ENCODE data around the gene RBCK1.
A peak's percentile ranks its signal among the peaks of the same experiment; 100 is the strongest.
"Not testable (repeated sequence)": the region's sequence is repeated elsewhere in the genome, so short reads cannot be mapped to it uniquely, and the experiment has no call there.

Gene RBCK1

DNA sequence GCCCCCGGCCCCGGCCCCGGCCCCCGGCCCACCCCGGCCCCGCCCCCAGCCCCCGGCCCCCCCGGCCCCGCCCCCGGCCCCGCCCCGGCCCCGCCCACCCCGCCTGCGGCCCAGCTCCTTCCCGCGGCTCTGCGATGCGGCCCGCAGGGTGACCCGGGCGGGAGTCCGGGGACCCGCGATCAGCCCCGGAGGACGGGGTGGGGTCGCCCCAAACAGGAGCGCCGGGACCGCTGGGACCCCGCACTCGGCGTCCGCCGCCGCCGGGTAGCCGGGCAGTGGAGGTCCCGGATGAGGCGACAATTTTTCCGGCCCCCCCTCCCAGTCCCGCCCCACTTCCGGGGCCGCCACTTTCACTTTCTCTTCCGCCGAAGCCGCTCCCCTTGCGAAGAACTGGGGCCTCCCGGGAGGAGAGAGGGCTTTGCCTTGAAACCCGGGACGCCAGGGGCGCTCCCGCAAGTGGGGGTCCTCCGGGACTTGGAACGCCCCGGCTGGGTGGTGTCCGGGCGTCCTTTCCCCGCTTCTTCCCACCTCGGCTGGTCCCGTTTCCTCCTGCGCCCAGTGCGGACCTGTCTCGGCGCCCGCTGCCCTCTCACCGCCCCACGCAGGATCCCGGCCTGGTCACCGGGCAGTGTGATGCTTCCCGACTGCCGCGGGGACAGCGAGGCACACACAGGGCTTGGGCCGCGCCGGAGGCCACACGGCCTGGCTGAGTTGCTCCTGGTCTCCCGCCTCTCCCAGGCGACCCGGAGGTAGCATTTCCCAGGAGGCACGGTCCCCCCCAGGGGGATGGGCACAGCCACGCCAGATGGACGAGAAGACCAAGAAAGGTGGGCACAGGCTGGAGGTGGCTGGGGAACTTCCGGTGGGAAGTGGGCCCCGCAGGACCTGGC, at the start of gene RBCK1:
Gene RBCK1, plus strand, starts transcription at position 347 of the 890 bp plus-strand sequence. Its CDS starts 459 bp downstream, at position 806.
- peak; percentile 80 to 86 (median 81) for DNase-seq (ENCODE audit: low read depth in 2 of 3, low spot score in 2 of 3)

DNA sequence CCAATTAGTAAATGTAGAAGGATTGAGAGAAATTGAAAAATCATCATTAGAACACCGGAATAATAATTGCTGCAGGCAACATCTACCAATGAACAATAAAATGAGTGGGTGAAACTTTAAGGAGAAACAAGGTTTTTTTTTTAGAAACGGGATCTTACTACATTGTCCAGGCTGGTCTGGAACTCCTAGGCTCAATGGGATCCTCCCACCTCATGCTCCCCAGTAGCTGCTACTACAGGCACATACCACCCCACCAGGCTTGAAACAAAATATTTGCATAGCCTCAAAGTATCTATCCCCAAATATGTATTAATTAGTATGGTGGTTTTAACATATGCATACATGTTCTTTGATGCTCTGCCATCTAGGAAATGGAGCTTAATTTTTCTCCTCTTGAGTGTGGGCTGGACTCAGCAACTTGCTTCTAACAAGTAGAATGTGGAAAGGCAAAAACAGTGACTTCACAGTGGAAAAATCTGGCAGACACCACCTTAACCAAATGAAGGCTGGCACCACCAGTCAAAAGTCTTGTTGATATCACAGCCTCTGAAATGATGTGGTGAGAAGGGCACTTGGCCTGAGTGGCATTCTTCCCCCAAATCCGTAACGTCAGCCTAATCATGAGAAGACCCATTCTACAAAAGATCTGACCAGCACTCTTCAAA, 49.1 kb upstream of the RBCK1 start:
- no peak for DNase-seq (ENCODE audit: low read depth in 2 of 3, low spot score in 2 of 3)

DNA sequence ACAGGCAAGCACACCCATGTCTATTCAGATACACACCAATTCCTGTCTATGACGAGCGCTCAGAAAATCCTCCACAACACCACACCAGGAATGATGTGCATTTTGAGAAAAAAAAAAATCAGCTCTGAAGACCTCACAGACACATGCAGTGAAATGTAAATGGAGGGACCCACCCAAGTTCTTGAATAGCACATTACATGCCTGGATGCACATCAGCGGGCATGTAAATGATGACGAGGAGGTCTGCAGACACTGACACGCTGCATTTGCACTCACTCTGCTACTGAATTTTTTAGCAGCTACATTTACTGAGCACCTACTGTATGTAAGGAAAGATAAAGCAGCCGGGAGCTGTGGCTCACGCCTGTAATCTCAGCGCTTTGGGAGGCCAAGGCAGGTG, 46.5 kb upstream of the RBCK1 start:
- no peak for DNase-seq (ENCODE audit: low read depth in 2 of 3, low spot score in 2 of 3)

DNA sequence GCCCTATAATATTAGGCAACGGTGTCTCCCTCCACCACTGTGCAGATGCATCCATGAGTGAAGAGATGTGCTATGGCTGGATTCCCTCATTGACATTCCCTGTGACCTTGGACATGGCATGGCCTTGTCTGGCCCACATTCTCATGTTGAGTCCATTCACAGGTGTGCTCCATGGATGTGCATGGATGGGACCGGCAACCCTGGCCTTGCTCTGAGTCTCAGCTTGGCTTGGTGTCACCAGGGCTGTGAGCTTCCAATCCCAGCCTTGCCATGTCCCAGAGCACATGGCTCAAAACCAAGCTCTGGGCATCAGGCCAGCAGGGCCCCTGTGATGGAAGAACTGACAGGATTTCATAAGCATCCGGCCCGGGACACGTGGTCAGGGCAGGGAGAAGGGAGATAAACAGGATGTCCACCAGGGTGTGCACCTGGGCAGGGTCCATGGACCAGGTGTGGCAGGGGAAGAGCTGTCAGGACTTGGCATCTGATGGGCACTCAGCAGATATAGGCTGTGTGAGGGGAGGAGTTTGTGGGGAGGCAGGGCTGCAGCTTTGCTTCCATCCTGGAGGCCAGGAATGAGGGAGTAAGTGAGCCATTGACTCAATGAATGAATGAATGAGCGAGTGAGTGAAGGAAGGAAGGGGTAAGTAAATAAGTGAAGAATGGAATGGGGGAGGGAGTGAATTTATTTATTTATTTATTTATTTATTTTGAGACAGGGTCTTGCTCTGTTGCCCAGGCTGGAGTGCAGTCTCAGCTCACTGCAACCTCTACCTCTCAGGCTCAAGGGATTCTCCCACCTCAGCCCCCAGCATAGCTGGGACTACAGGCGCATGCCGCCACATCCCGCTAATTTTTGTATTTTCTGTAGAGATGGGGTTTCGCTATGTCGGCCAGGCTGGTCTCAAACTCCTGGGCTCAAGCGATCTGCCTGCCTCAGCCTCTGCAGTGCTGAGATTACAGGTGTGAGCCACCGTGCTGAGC, 45.5 kb upstream of the RBCK1 start:
- DNase-seq (ENCODE audit: low read depth in 2 of 3, low spot score in 2 of 3), result no peak

DNA sequence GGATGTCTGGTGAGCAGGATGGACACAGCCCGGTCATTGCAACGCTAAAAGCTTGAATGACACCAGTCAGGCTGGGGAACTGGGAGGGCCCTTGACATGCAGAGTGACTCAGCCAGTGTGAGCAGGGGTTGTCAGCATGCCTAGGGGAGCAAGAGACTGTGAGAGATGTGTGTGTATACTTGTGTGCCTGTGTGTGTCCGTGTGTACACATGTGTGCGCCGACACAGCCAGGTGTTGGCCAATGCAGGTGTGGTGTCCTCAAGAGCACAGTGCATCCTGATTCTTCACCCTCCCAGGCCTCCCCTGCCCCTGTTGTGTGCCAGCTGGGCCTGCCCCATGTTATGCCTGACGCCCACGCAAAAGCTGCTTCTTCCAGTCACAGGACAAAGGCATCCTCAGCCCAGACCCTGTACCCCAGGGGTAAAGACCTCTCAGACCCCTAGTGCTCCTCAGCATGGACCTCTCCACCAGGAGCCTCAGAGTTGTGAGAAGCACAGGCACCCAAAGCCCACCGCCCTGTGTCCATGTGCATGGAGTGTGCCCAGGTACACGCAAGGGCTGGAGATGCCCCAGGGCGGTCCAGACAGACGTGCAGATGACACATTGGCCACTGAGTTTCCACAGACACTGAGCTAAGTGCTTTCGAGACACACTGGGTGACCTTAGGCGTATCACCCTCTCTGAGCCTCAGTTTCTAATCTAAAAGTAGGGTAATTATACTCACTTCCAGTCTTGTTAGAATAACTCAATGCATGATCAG, 44.6 kb upstream of the RBCK1 start:
- DNase-seq (ENCODE audit: low read depth in 2 of 3, low spot score in 2 of 3), result no peak

DNA sequence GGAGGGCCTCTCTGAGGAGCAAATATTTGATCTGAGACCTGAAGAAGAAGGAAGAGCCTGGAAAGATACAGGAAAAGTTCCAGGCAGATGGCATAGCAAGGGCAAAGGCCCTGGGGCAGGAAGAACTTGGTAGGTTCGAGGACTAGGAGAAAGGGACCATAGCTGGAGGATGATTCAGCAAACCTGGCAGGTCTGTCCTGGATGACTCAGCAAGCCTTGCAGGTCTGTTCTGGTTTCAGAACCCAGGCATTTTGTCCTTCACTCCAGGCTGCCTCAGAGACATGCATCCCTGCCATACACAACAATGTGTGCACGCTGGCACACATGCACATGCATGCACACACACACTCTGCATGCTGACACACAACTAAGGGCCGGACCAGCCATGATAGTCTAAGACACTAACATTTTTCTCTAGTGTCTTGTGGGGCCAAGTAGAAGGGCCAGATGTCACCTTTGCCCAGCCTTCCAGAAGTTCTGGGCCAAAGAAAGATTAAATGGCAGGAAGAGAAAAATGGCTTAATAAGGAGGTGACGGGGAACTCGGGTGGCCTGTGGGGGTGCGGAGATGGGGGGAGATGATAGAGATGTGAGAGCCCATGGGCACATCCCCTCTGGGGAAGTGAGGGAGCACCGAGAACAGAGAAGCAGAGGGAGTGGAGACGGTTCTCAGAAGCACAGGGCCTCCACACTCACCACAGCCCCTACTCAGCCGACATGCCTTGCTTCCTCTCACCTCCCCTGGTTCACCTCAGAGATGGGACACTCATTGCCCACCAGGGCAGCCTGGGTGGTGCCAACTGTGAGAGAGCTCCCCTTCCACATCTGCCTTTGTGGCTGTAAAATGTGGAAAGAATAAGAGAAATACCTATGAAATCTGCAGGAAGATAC, 42.9 kb upstream of the RBCK1 start:
- no peak for DNase-seq (ENCODE audit: low read depth in 2 of 3, low spot score in 2 of 3)

DNA sequence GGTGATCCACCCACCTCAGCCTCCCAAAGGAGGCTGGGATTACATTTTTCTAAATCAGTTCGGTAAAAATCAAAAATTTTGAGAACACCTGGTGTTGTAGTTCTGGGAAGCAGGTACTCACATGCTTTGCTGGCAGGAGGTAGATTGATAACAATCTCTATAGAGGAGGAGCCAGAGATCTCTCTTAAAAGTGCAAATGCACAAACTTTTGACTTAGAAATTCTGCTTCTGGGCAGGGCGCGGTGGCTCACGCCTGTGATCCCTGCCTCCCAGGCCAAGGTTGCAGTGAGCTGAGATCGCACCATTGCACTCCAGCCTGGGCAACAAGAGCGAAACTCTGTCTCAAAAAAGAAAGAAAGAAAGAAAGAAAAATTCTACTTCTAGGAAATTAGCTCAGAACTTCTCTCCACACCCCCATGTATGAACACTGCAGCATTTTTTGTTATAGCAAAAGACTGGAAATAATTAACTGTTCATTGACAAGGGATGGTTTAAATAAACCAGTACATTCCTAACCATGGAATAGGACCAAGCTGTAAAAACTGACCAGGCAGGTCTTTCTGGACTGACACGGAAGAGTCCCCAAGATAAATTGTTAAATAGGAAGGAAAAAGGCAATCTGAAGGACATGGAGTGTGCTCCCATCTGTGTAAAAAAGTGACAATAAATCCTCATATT, 41.9 kb upstream of the RBCK1 start:
- DNase-seq (ENCODE audit: low read depth in 2 of 3, low spot score in 2 of 3), result no peak

DNA sequence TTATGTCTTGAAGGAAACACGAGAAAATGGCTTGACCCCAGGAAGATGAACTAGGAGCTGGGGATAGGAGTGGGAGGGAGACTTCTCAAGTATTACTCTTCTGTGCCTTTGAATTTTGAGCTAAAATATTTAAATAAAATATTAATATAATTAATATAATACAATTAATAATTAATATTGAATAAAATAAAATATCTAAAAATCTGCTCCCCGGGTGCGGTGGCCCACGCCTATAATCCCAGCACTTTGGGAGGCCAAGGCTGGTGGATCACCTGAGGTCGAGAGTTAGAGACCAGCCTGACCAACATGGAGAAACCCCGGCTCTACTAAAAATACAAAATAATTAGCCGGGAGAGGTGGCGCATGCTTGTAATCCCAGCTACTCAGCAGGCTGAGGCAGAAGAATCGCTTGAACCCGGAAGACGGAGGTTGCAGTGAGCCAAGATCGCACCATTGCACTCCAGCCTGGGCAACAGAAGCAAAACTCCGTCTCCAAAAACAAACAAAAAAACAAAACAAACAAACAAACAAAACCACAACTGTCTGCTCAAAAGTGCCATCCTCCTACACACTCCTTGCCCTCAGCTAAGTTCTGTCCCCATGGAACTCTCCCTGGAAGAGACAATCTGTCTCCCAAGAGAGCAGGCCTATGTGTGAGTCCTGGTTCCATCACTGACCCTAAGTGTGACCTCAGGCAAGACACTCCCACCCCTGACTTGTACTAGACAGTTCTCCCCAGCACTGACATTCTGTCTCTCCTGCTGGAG, 41.2 kb upstream of the RBCK1 start:
- DNase-seq (ENCODE audit: low read depth in 2 of 3, low spot score in 2 of 3), result no peak

DNA sequence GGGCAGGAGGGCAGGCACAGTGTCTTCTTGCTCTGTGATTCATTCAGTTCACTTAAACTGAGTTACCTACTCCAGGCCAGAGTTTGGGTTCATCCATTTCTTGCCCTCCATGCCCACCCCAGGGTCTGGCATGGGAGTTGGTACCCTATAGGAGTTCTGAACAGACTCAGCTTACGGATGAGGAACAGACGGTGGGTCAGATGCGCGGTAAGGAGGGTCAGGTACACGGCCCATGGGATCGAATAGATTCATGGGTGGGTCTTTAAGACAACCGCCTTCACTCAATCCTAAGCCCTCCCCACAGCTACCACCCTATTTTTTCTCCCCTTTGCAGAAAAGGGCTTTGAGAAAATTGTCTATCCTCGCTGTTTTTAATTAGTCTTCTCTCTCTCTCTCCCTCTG, 40.6 kb upstream of the RBCK1 start:
- DNase-seq (ENCODE audit: low read depth in 2 of 3, low spot score in 2 of 3), result no peak

DNA sequence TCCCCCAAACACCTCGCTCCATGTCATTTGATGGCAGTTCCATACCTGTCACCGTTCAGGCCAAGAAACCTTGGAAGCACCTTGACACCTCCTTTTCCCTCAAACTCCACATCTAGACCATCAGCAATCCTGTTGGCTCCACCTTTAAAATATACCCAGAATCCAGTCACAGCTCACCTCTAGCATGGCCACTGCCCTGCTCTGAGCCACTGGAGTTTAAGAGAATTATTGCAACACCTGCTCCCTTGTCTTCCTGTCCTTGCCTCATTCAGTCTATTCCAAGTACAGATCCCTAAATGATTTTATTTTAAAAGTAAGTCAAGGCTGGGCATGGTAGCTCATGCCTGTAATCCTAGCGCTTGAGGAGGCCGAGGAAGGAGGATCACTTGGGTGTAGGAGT, 39.2 kb upstream of the RBCK1 start:
- no peak for DNase-seq (ENCODE audit: low read depth in 2 of 3, low spot score in 2 of 3)

DNA sequence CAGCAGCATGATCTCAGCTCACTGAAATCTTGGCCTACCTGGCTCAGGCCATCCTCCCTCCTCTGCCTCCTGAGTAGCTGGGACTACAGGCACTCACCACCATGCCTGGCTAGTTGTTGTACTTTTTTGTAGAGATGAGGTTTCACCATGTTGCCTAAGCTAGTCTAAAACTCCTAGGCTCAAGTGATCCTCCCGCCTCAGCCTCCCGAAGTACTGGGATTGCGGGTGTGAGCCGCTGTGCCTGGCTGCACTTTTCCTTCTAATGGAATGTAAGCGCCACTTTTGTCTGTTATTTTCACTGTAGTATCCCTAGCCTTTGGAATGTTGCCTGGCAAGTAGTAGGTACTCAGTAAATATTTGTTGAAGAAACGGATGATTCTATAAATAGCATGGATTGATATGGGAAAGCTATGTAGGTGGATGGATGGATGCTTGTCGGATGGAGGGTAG, 37.9 kb upstream of the RBCK1 start:
- DNase-seq (ENCODE audit: low read depth in 2 of 3, low spot score in 2 of 3), result no peak

DNA sequence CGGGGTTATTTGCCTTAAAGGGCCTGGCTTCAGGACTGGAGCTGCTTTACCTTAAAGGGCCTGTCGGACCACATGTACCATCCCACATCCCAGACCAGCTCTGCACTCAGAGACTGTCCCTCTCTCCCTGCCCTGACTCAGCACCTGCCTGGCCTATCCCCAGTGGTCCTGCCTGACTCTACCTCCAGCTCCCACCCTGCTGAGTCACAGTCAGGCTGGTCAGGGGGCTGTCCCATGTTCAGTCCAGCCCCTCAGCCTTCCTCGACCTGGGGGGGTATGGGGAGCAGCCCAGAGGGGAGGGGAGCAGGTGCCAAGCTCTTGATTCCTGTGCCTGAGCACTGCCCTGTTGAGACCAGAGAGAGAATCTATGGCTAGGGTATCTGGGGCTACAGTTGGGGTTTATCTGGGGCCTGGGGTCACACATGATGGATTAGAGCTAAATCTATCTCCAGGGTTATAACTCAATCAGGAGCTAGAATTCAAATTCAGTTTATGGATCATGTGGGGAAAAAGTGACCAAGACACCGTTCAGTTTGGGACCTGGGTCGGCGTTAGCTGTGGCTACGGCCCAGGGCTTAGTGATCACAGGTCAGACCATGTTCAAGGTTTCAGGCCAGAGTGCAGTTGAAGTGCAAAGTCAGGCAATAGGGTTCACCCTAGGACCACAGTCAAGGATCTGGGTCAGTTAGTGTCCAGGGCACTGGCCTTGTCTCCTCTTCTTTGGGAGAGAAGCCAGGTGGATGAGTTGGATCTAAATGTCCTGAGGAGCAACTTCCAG, 36.9 kb upstream of the RBCK1 start:
- no peak for DNase-seq (ENCODE audit: low read depth in 2 of 3, low spot score in 2 of 3)

DNA sequence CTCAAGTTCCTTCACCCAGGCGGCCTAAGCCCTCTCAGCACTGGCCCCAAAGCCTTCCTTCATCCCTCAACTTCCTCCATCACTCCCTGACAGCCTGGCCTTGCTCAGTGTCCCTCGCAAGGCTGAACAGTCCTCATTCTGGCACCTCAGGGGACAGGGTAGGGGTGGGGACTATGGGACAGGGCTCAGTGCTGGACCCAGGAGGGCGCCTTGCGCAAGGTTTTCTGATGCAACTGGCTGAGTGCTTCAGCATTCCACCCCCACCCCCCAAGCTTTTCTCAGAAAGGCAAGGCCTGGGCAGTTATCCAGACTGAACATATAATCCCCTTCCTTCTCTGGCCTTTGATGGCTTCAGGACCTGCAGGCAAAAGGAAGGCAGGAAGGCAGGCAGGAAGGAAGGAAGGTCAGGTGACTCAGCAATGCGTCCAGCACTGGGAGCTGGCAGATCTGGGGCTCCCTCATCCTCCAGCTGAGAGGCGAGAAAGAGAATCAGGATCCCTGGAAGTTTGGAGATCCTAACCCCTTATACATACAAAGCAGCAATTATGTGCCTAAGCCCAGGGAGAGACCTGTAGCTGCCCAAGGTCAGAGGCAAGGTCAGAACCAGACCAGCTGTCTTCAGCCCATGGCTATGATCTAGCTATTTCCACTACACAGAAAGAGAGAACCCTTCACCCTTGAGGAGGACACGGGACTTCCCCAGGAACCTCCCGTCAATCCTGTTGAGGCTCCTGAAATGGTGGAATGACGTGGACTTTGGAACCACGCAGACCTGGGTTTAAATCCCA, 36.1 kb upstream of the RBCK1 start:
- DNase-seq (ENCODE audit: low read depth in 2 of 3, low spot score in 2 of 3), result no peak

DNA sequence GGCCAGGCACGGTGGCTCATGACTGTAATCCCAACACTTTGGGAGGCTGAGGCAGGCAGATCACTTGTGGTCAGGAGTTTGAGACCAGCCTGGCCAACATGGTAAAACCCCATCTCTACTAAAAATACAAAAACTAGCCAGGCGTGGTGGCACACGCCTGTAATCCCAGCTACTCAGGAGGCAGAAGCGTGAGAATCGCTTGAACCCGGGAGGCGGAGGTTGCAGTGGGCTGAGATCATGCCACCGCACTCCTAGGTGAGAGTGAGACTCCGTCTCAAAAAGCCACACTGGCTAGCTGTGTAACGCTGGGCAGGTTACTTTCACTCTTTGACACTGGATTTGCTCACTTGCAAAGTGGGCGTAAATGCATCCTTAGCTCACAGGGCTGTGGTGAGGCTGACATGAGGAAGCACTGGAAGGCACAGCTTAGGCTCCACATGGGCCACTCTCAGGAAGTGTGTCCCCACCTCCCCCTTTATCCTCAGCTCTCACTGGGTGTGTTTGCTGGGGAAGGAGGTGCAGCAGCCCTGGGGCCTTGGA, 35.5 kb upstream of the RBCK1 start:
- not testable (repeated sequence) for DNase-seq (ENCODE audit: low read depth in 2 of 3, low spot score in 2 of 3)

DNA sequence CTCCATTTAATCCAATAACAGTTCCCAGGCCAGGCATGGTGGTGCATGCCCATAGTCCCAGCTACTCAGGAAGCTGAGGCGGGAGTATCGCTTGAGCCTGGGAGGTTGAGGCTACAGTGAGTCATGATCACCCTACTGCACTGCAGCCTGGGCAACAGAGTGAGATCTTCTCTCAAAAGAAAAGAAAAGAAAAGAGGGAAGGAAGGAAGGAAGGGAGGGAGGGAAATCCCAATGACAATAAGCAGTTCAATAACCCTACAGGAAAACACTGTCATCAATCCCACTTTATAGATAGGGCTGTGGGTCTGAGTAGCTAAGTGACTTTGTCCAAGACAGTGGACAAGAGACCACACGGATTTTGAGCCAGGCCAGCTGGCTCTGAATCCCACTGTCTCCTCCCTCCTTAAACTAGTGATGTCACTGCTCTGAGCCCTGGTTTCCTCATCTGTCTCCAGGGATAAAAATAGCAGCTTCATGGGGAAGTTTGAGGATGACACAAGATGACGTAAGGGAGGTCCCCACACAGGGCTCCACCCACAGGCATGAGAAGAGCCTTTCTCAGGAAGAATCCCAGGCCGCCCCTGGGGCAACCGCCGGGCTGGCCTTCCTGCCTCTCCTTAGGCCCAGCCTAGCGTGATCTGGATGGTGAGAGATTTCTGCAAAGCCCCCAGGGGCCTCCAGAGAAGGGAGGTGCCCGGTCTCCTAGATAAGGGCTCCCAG, 34.8 kb upstream of the RBCK1 start:
- DNase-seq (ENCODE audit: low read depth in 2 of 3, low spot score in 2 of 3), result no peak
